HG03139 (cell line): ENCODE results near the gene SLC6A6.

Experiments
- ATAC-seq: cut with Tn5 transposase; IDR thresholded peaks from one replicate; pipeline ENCODE4 v1.9.1; 2021; ENCODE audit not compliant: unreplicated experiment

Gene SLC6A6

GRCh38 chr3:14464521-14464920 lies 62.1 kb downstream of the SLC6A6 start:
- ATAC-seq = no peak

GRCh38 chr3:14465425-14465824 lies 63.0 kb downstream of the SLC6A6 start:
- ATAC-seq = no peak

DNA sequence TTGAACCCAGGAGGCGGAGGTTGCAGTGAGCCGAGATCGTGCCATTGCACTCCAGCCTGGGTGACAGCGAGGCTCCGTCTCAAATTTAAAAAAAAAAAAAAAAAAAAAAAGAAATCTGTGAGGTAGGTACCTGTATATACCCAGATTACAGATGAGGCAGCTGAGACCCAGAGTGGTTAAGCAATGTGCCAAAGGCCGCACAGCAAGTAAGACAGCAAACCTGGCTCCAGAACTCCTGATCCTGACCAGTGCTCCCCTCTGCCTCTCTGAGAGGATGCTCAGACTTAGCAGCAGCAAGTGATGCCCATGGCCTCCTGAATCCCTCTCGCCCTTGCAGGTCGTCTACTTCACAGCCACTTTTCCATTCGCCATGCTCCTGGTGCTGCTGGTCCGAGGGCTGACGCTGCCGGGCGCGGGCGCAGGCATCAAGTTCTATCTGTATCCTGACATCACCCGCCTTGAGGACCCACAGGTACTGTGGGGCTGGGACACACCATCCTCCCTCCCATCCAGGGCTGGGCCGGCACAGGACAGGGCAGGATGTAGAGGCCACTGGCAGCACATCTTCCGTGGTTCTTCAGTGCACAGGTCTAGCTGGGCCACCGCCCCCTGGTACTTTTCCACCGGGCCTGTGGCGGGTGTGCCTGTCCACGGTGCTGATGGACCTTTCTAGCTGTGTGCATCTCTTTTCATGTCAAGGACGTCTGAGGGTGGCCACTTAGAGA lies 63.9 kb downstream of the SLC6A6 start:
- ATAC-seq = no peak

- no peak for ATAC-seq
Observed at GRCh38 chr3:14467814-14468620, 65.6 kb downstream of the SLC6A6 start.

DNA sequence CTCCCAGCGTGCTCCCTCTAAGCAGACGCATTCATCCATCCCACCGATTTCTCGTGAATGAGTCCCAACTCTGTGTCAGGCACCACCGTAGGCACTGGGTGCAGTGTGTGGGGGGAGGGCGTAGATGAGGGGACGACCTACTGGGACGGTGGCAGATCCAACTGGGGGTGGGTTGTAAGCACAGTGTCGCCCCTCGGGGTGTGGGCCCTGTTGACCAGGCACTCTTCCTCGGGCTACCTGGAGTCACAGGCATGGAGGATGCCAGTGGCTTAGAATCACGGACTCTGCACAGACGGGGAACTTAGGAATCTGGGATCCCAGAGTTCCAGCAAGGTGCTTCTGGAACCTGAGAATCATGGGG lies 66.2 kb downstream of the SLC6A6 start:
- ATAC-seq = no peak

DNA sequence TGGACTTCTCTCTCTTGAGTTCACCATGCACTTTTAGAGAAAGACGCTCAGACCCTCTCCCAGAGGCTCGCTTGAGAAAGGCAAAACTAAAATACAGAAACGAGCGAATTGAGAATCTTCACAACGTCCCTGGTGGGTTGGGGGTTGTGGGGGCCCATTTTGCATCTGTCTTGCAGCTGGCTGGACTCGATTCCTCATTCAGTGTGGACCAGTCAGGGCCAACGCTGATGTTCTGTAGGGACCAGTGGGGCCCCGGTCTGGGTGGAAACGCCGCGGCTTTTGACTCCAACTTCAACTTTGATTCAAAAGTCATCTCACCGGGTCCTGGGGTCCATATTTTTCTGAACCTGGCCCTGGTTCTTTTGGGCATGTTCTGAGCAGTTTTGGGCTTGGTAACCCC lies 68.1 kb downstream of the SLC6A6 start:
- ATAC-seq = no peak

- no peak for ATAC-seq
Observed at GRCh38 chr3:14471016-14471415, 68.6 kb downstream of the SLC6A6 start.

- ATAC-seq = no peak
Observed at GRCh38 chr3:14471690-14472089, 69.3 kb downstream of the SLC6A6 start.

GRCh38 chr3:14472471-14473351 lies 70.3 kb downstream of the SLC6A6 start:
- ATAC-seq = no peak

GRCh38 chr3:14473411-14473891 lies 71.0 kb downstream of the SLC6A6 start:
- ATAC-seq = no peak

DNA sequence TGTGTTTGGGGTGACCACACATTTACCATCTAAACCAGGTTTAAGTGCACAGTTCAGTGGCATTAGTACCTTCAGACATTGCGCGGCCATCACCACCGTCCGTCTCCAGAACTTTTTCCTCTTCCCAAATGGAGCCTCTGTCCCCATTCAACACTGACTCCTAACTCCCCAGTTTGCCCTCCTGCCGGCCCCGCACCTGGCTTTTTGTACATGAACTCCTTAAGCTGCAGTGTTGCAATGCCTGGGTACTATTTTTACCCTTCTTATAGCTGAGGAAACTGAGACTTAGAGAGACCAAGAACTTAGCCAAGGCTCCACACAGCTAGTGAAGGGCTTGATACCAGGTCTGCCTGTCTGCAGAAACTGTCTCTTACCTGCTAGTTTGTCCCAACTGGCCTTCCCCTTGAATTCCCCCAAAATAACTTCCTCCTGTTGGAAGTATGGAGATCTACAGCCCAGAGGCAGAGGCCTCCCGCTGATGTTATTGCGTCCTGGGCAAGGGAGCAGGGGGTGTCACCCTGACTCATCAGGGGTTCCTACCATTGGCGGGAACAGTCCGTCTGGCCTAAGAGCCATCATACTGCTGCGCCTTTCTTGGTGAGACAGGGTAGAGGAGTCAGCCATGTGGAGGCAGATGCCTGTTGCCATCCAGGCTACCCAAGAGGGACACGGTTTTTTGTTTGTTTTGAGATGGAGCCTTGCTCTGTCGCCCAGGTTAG lies 72.1 kb downstream of the SLC6A6 start:
- ATAC-seq = no peak

- no peak for ATAC-seq
Observed at GRCh38 chr3:14475621-14476020, 73.2 kb downstream of the SLC6A6 start.

DNA sequence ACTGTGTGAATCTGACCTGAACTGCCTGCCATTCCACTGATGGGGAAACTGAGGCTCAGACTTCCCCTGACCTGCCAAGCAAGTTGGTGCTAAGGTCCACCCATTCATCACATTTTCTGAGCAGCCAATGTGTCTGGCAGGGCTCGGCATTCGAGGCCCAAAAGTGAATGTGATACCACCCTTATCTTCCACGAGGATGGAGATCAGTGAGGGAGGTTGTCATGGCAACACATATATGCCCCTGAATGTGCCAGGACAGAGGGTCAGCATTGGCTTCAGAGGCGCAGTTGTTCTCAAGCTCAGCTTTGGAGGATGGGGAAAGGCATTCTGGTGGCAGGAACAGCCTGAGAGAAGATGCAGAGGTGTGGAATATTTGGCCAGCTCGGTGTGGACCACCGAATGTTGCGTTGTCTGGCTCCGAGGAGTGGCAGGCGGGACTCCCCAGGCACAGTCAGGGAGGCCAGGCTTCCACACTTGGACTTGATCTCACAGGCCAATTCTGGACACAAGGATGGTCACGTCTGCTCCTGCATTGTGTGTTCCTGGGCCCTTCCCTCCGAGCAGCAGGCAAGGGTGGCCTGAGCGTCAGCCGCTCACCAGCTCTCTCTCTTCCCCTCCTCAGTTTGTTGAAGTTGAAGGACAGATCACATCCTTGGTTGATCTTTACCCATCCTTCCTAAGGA lies 74.3 kb downstream of the SLC6A6 start:
- no peak for ATAC-seq

GRCh38 chr3:14477311-14477935 lies 75.0 kb downstream of the SLC6A6 start:
- no peak for ATAC-seq

GRCh38 chr3:14478956-14479550 lies 76.6 kb downstream of the SLC6A6 start:
- no peak for ATAC-seq

DNA sequence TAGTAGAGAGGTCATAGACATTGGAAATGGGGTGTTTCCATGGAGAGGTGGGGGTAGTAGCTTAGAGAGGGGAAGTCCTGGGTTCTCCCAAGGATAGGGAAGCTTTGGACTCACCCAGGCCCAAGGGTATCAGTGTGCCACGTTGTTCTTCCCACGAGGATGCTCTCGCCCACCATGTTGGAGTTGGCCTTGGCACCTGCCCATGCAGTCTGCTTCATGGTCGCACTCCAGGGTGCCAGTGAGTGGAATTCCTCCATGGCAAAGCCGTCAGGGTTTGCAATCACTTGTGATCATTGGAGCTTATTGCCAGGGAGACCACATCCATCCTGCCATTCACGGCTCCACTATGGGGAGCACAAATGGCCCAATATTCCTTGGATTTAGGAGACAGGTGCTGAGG lies 77.2 kb downstream of the SLC6A6 start:
- ATAC-seq = no peak

DNA sequence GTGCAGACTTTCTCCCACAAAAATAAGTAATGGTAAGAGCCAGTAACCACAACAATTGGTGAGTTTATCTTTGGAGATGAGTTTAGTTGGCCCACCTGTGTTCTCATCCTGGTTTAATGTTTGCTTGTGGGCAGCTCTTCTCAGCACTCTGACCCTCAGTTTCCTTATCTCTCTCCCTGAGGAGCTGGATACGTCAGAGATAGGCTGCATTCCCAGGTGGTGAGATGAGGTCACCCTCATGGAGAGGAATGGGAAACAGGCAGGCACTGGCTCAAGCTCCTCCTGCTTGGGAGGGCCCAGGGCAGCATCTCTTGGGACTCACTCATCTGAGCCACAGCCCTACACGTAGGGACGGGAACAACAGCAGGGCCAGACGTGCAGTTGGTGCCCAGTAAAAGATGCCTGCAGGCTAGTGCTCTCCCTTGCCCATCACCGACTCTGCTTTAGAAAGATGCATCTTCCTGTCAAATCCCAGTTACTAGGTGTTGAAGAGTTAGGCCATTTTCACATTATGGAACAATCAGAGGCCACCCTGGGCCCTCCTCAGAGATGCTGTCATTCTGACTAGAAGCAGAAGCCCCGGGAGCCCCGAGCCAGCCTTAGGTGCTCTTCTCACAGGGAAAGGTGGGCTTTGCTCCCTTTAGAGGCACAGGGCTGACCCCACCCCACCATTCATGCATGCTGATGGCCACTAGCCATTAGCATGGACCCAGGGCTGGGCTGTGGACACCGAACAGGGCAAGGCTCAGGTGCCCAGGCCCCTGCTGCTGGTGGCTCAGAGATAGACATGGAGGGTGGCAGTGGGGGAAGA lies 78.0 kb downstream of the SLC6A6 start:
- no peak for ATAC-seq

DNA sequence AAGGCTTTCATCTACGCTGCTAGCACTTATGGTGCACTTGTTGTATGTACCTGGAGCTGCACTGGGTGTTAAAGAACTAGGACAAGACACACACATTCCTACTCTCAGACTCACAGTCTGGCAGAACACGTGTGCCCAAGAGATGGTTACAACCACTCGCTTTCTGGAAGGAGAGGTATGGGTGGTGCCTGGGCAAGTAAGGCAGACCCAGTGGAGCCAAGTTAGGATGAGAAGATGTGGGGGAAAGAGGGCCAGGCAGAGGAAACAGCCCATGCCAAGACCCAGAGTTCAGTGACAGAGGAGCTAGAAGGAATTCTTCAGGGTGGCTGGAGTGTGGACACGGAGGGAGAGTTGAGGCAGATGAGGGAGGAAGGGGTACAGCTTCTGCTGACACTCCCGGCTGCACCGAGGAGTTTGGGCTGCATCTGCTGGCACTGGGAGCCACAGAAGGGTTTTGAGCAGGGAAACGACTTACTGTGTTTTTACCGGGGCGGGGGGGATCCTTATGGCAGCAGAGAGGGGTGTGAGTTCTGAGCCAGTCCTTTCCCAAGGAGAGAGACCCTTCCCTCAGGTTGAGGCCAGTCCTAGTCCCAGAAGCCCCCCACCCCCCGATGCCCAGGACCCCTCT lies 78.7 kb downstream of the SLC6A6 start:
- ATAC-seq = no peak
